HepG2 (cell line): ENCODE data around the gene RNPS1. TPM values are rescaled to one million over a fixed set of nuclear protein-coding genes. Genes with fewer than 3 reads are reported as not detected.

ENCODE experiments used
- ATRX ChIP-seq: sonication (generic); formaldehyde crosslinking; IDR thresholded peaks from 2 replicates; pipeline ENCODE4 v1.4.0; 2020; ENCODE audit warnings: missing genetic modification reagents, borderline replicate concordance
- DMAP1 ChIP-seq: IDR thresholded peaks from 2 replicates; pipeline ENCODE4 v1.6.1; 2016
- DR1 ChIP-seq: sonication (generic); formaldehyde crosslinking; IDR thresholded peaks from 2 replicates; pipeline ENCODE4 v1.8.0; 2021; ENCODE audit warnings: mild to moderate bottlenecking, missing genetic modification reagents, inconsistent platforms
- GATAD2A ChIP-seq: IDR thresholded peaks from 2 replicates; pipeline ENCODE4 v1.6.1; 2016
- GZF1 ChIP-seq: sonication (generic); formaldehyde crosslinking; IDR thresholded peaks from 2 replicates; pipeline ENCODE4 v1.5.1; 2020; ENCODE audit warnings: mild to moderate bottlenecking, missing genetic modification reagents
- HINFP ChIP-seq: sonication (generic); formaldehyde crosslinking; IDR thresholded peaks from 2 replicates; pipeline ENCODE4 v1.4.0; 2020; ENCODE audit warnings: low read depth, mild to moderate bottlenecking, missing genetic modification reagents
- HNRNPH1 ChIP-seq: fragments of 200-400 bp; formaldehyde crosslinking; optimal IDR thresholded peaks from 2 replicates; pipeline ENCODE3; 2017; ENCODE audit warnings: mild to moderate bottlenecking, low read depth, low read length
- HOXA7 ChIP-seq: sonication (generic); formaldehyde crosslinking; IDR thresholded peaks from 2 replicates; pipeline ENCODE4 v1.8.1; 2022; ENCODE audit warnings: mild to moderate bottlenecking, missing genetic modification reagents, moderate library complexity
- REL ChIP-seq: sonication (generic); formaldehyde crosslinking; conservative IDR thresholded peaks from 2 replicates; pipeline ENCODE4 v1.8.0; 2022; ENCODE audit warnings: mild to moderate bottlenecking, missing genetic modification reagents, moderate library complexity
- RFX5 ChIP-seq: IDR thresholded peaks from 2 replicates; pipeline ENCODE4 v1.6.1; 2011; ENCODE audit warnings: low read depth, low read length, improper control_type of control experiment
- SMARCC2 ChIP-seq: fragments of 450-650 bp; IDR thresholded peaks from 2 replicates; pipeline ENCODE4 v1.6.1; 2017; ENCODE audit warnings: antibody characterized with exemption, mild to moderate bottlenecking
- SNAPC4 ChIP-seq: sonication (generic); formaldehyde crosslinking; IDR thresholded peaks from 2 replicates; pipeline ENCODE4 v1.4.0; 2020; ENCODE audit warnings: mild to moderate bottlenecking, missing genetic modification reagents
- TOPORS ChIP-seq: sonication (generic); formaldehyde crosslinking; IDR thresholded peaks from 2 replicates; pipeline ENCODE4 v1.8.0; 2023; ENCODE audit warnings: mild to moderate bottlenecking, missing genetic modification reagents
- ZBTB43 ChIP-seq: sonication (generic); formaldehyde crosslinking; conservative IDR thresholded peaks from 2 replicates; pipeline ENCODE4 v1.4.0; 2020; ENCODE audit warnings: missing genetic modification reagents
- ZHX1 ChIP-seq: sonication (generic); formaldehyde crosslinking; IDR thresholded peaks from 2 replicates; pipeline ENCODE4 v1.8.1; 2022; ENCODE audit warnings: low read depth, mild to moderate bottlenecking, missing genetic modification reagents
- ZNF446 ChIP-seq: sonication (generic); formaldehyde crosslinking; IDR thresholded peaks from 2 replicates; pipeline ENCODE4 v1.5.0; 2020; ENCODE audit warnings: mild to moderate bottlenecking, missing genetic modification reagents
- ZNF552 ChIP-seq: sonication (generic); formaldehyde crosslinking; IDR thresholded peaks from 2 replicates; pipeline ENCODE4 v1.9.0; 2022; ENCODE audit warnings: missing genetic modification reagents, mild to moderate bottlenecking, borderline replicate concordance
- ZNF557 ChIP-seq: sonication (generic); formaldehyde crosslinking; IDR thresholded peaks from 2 replicates; pipeline ENCODE4 v1.4.0; 2020; ENCODE audit warnings: missing genetic modification reagents
- ZNF773 ChIP-seq: sonication (generic); formaldehyde crosslinking; IDR thresholded peaks from 2 replicates; pipeline ENCODE4 v1.4.0; 2020; ENCODE audit warnings: missing genetic modification reagents, borderline replicate concordance
- polyA plus RNA-seq, 8 experiments: library from polyadenylated mRNA; depleted of rRNA in 3 of 8; stranded (reverse) in 7 of 8; unstranded in 1 of 8; fragments of >200 nt; fragmentation: Illumina TruSeq in 4 of 8; extraction: Trizol in 4 of 8; gene quantifications; 2 replicates each; pipeline versions ENCODE4 v1.2.1 to v1.2.3, GENCODE V29; 2011 to 2016; ENCODE audit warnings: low read depth in 4 of 8, missing spikeins in 1 of 8, mixed read lengths in 1 of 8; ENCODE audit not compliant: insufficient read depth in 1 of 8
- total RNA-seq, 5 experiments: library from RNA; depleted of rRNA; stranded (reverse); fragments of >200 nt; fragmentation: Illumina TruSeq; extraction: Trizol; gene quantifications; 2 replicates each; pipeline ENCODE4 v1.2.3, GENCODE V29; 2016; ENCODE audit warnings: low read depth in 1 of 5

RNPS1 gene
- total and polyA plus RNA-seq, 2 of the 13 experiments (the other 11 are each of a cell fraction or from before 2014, with no cell fraction given), result 126 to 133 TPM

GRCh38 chr16:2205104-2205966 is 62.6 kb downstream of the RNPS1 start, which contains the start of gene MLST8 (continued):
- no peak; the same call in 1 of the 2 replicates for TF ChIP-seq HINFP
- TF ChIP-seq HOXA7 (CRISPR knock-in tag), result no peak
- TF ChIP-seq ZNF557 (CRISPR knock-in tag), result no peak
- 0 out of 2 replicates have a peak, but pooled peaks have one; percentile 37 for TF ChIP-seq ZNF552 (CRISPR knock-in tag)
- no peak for TF ChIP-seq RFX5
- TF ChIP-seq DR1 (CRISPR knock-in tag), result peak; percentile 58; the same call in 1 of the 2 replicates
- TF ChIP-seq REL (CRISPR knock-in tag), result 0 out of 2 replicates have a peak, but pooled peaks have one; percentile 27
- TF ChIP-seq DMAP1, result peak; percentile 76
- no peak for TF ChIP-seq GZF1
- peak; percentile 93 for TF ChIP-seq SNAPC4
- TF ChIP-seq ZBTB43 (CRISPR knock-in tag), result no peak; the same call in 1 of the 2 replicates
- peak; percentile 63; the same call in 1 of the 2 replicates for TF ChIP-seq ZHX1 (CRISPR knock-in tag)
- TF ChIP-seq GATAD2A (CRISPR knock-in tag), result peak; percentile 28; the same call in 1 of the 2 replicates
- TF ChIP-seq ZNF773, result no peak
- no peak for TF ChIP-seq ATRX (CRISPR knock-in tag)
- peak; percentile 72 for TF ChIP-seq TOPORS (CRISPR knock-in tag)
- no peak for TF ChIP-seq HNRNPH1
- no peak for TF ChIP-seq SMARCC2
- TF ChIP-seq ZNF446 (CRISPR knock-in tag), result peak; percentile 52; the same call in 1 of the 2 replicates
